ENCODE measurements around the gene FGD3.
A peak's percentile ranks its signal among the peaks of the same experiment; 100 is the strongest.

FGD3 gene

GRCh38 chr9:93057703-93058354 is 110.5 kb downstream of the FGD3 start:
- DNase-seq, result no peak

GRCh38 chr9:93058355-93059010 is 111.2 kb downstream of the FGD3 start, which contains the start of gene SUSD3:
Gene SUSD3, plus strand, starts transcription at chr9:93058701. Its CDS starts 42 bp downstream, at chr9:93058743.
- no peak for DNase-seq

GRCh38 chr9:93059011-93059714 is 111.8 kb downstream of the FGD3 start:
- DNase-seq, result no peak

GRCh38 chr9:93059715-93060578 is 112.6 kb downstream of the FGD3 start:
- DNase-seq, result no peak

- DNase-seq, result no peak
These were observed 113.5 kb downstream of the FGD3 start for GRCh38 chr9:93060746-93061259.

GRCh38 chr9:93061260-93061751 is 114.0 kb downstream of the FGD3 start:
- no peak for DNase-seq

GRCh38 chr9:93061791-93062763 is 114.8 kb downstream of the FGD3 start:
- peak; percentile 50 for DNase-seq

GRCh38 chr9:93064392-93065134 is 117.2 kb downstream of the FGD3 start:
- DNase-seq, result peak; percentile 64

GRCh38 chr9:93065135-93065720 is 117.9 kb downstream of the FGD3 start:
- DNase-seq, result no peak

GRCh38 chr9:93066978-93067603 is 119.8 kb downstream of the FGD3 start:
- DNase-seq, result no peak

- no peak for DNase-seq
These were observed 121.6 kb downstream of the FGD3 start for GRCh38 chr9:93068956-93069355.

- no peak for DNase-seq
These were observed 124.1 kb downstream of the FGD3 start for GRCh38 chr9:93071464-93071863.

GRCh38 chr9:93072383-93072795 is 125.1 kb downstream of the FGD3 start:
- DNase-seq, result peak; percentile 17

GRCh38 chr9:93076101-93076791 is 128.9 kb downstream of the FGD3 start:
- DNase-seq, result no peak

GRCh38 chr9:93076792-93077128 is 129.4 kb downstream of the FGD3 start:
- DNase-seq, result no peak

GRCh38 chr9:93077367-93077766 is 130.0 kb downstream of the FGD3 start:
- DNase-seq, result no peak

- DNase-seq, result no peak
These were observed 130.5 kb downstream of the FGD3 start for GRCh38 chr9:93077811-93078210.

GRCh38 chr9:93079371-93079770 is 132.0 kb downstream of the FGD3 start:
- no peak for DNase-seq

- no peak for DNase-seq
These were observed 133.1 kb downstream of the FGD3 start for GRCh38 chr9:93080406-93080805.

All from NCI-H510A treated with DMSO at 0.1 percent for 48 hours (cell line).